Activated CD4-positive, alpha-beta T cell treated with anti-CD3 and anti-CD28 coated beads, Interleukin-2, amount 10 ng/mL, durations not matched to agents 7 days and 5 days (primary cell): ENCODE measurements around the gene QSOX2. TPM values are rescaled to one million over a fixed set of nuclear protein-coding genes. Genes with fewer than 3 reads are reported as not detected.

Experiments
- CTCF ChIA-PET: fragments of 350-600 bp; sonication (Branson Sonifier 250); formaldehyde crosslinking; loops from one replicate; lab custom pipeline; 2021; ENCODE audit warnings: antibody characterized with exemption; lab: Charles Lee
- POLR2A ChIA-PET: fragments of 350-600 bp; sonication (Branson Sonifier 250); formaldehyde crosslinking; loops from one replicate; lab custom pipeline; 2021; ENCODE audit warnings: antibody characterized with exemption; lab: Charles Lee
- DNase-seq: peaks from one replicate; pipeline ENCODE4 v3.0.0-alpha.2; 2020
- H3K27ac Mint-ChIP-seq: one replicate; pipeline ENCODE4 v1.8.0; 2021; ENCODE audit warnings: mild to moderate bottlenecking, moderate library complexity, mixed read lengths
- H3K27me3 Mint-ChIP-seq: one replicate; pipeline ENCODE4 v1.8.0; 2021; ENCODE audit warnings: mixed read lengths
- H3K36me3 Mint-ChIP-seq: one replicate; pipeline ENCODE4 v1.8.0; 2021; ENCODE audit warnings: low read depth, mixed read lengths
- H3K4me1 Mint-ChIP-seq: one replicate; pipeline ENCODE4 v1.8.0; 2021; ENCODE audit warnings: mixed read lengths
- H3K4me3 Mint-ChIP-seq: one replicate; pipeline ENCODE4 v1.8.0; 2021; ENCODE audit warnings: mild to moderate bottlenecking, moderate library complexity, mixed read lengths
- H3K9me3 Mint-ChIP-seq: one replicate; pipeline ENCODE4 v1.8.0; 2021; ENCODE audit warnings: mixed read lengths
- total RNA-seq, 2 experiments: library from RNA; stranded (reverse); gene quantifications; one replicate each; pipeline ENCODE4 v1.2.3, GENCODE V29; 2021

Gene QSOX2
- total RNA-seq, 2 experiments from 2014 or later: 13.7 to 14.0 TPM

GRCh38 chr9:136182850-136183422 is 62.7 kb downstream of the QSOX2 start:
- ChIA-PET CTCF (no interaction called here), POLR2A (no interaction called here)
- no peak for DNase-seq
- H3K27me3 Mint-ChIP-seq: no peaks in the 10 kb centered on the region
- H3K4me3 Mint-ChIP-seq: no peak overlapping the region
- H3K27ac Mint-ChIP-seq: no peak overlapping the region
- no peaks in the 10 kb centered on the region for H3K4me1 Mint-ChIP-seq
- H3K36me3 Mint-ChIP-seq: no peaks in the 10 kb centered on the region
- no peaks in the 10 kb centered on the region for H3K9me3 Mint-ChIP-seq

- no peaks in the 10 kb centered on the region for H3K27me3 Mint-ChIP-seq
- no peaks in the 10 kb centered on the region for H3K9me3 Mint-ChIP-seq
- DNase-seq: no peak
These were observed 63.2 kb downstream of the QSOX2 start for GRCh38 chr9:136182420-136182787.

GRCh38 chr9:136181784-136182419 is 63.7 kb downstream of the QSOX2 start:
- no peaks in the 10 kb centered on the region for H3K9me3 Mint-ChIP-seq
- no peaks in the 10 kb centered on the region for H3K27me3 Mint-ChIP-seq
- no peaks in the 10 kb centered on the region for H3K4me1 Mint-ChIP-seq
- no peak overlapping the region for H3K4me3 Mint-ChIP-seq
- H3K36me3 Mint-ChIP-seq: no peaks in the 10 kb centered on the region
- CTCF ChIA-PET: interaction anchor here (0.5 kb wide), 1 partner anchor 42 kb away, joined by 3 read pairs; no protein-coding TSS in a partner anchor
- POLR2A ChIA-PET: no interaction called here
- DNase-seq: no peak
- H3K27ac Mint-ChIP-seq: no peak overlapping the region

More at GRCh38 chr9:136182420-136182787, 63.2 kb downstream of the QSOX2 start:
- H3K27ac Mint-ChIP-seq: no peak overlapping the region
- H3K36me3 Mint-ChIP-seq: no peaks in the 10 kb centered on the region
- ChIA-PET CTCF (interaction anchor here (0.5 kb wide), 1 partner anchor 42 kb away, joined by 3 read pairs; no protein-coding TSS in a partner anchor), POLR2A (no interaction called here)
- H3K4me3 Mint-ChIP-seq: no peak overlapping the region
- H3K4me1 Mint-ChIP-seq: no peaks in the 10 kb centered on the region

GRCh38 chr9:136180586-136180985 is 65.0 kb downstream of the QSOX2 start:
- no peak for DNase-seq
- no peak overlapping the region for H3K4me3 Mint-ChIP-seq
- H3K27me3 Mint-ChIP-seq: no peaks in the 10 kb centered on the region
- H3K27ac Mint-ChIP-seq: no peak overlapping the region
- POLR2A ChIA-PET: no interaction called here
- CTCF ChIA-PET: no interaction called here
- no peaks in the 10 kb centered on the region for H3K9me3 Mint-ChIP-seq
- no peaks in the 10 kb centered on the region for H3K36me3 Mint-ChIP-seq
- H3K4me1 Mint-ChIP-seq: no peaks in the 10 kb centered on the region

GRCh38 chr9:136179761-136180160 is 65.9 kb downstream of the QSOX2 start:
- Mint-ChIP-seq H3K27ac (no peak overlapping the region), H3K4me3 (no peak overlapping the region), H3K36me3 (no peaks in the 10 kb centered on the region), H3K9me3 (no peaks in the 10 kb centered on the region), H3K27me3 (no peaks in the 10 kb centered on the region), H3K4me1 (no peaks in the 10 kb centered on the region)
- no peak for DNase-seq
- ChIA-PET POLR2A (no interaction called here), CTCF (no interaction called here)

- ChIA-PET CTCF (no interaction called here), POLR2A (no interaction called here)
- Mint-ChIP-seq H3K27me3 (no peaks in the 10 kb centered on the region), H3K36me3 (no peaks in the 10 kb centered on the region), H3K27ac (no peak overlapping the region), H3K4me1 (no peaks in the 10 kb centered on the region), H3K4me3 (no peak overlapping the region), H3K9me3 (no peaks in the 10 kb centered on the region)
- DNase-seq: no peak
These were observed 66.5 kb downstream of the QSOX2 start for GRCh38 chr9:136179101-136179616.

GRCh38 chr9:136178773-136179075 is 66.9 kb downstream of the QSOX2 start:
- DNase-seq: no peak
- POLR2A ChIA-PET: no interaction called here
- no peaks in the 10 kb centered on the region for H3K9me3 Mint-ChIP-seq

GRCh38 chr9:136178061-136178772 is 67.4 kb downstream of the QSOX2 start:
- Mint-ChIP-seq H3K36me3 (no peaks in the 10 kb centered on the region), H3K27me3 (no peaks in the 10 kb centered on the region), H3K27ac (no peak overlapping the region), H3K4me3 (no peak overlapping the region), H3K4me1 (no peaks in the 10 kb centered on the region), H3K9me3 (no peaks in the 10 kb centered on the region)
- no peak for DNase-seq
- ChIA-PET CTCF (no interaction called here), POLR2A (no interaction called here)

More at GRCh38 chr9:136178773-136179075, 66.9 kb downstream of the QSOX2 start:
- CTCF ChIA-PET: no interaction called here
- Mint-ChIP-seq H3K27me3 (no peaks in the 10 kb centered on the region), H3K27ac (no peak overlapping the region), H3K4me1 (no peaks in the 10 kb centered on the region), H3K36me3 (no peaks in the 10 kb centered on the region), H3K4me3 (no peak overlapping the region)

GRCh38 chr9:136177224-136177623 is 68.4 kb downstream of the QSOX2 start:
- Mint-ChIP-seq H3K27ac (no peak overlapping the region), H3K9me3 (no peaks in the 10 kb centered on the region), H3K27me3 (no peaks in the 10 kb centered on the region), H3K4me3 (no peak overlapping the region), H3K36me3 (no peaks in the 10 kb centered on the region), H3K4me1 (no peaks in the 10 kb centered on the region)
- DNase-seq: no peak
- ChIA-PET POLR2A (no interaction called here), CTCF (no interaction called here)

- Mint-ChIP-seq H3K27ac (no peak overlapping the region), H3K4me3 (no peak overlapping the region), H3K27me3 (no peaks in the 10 kb centered on the region), H3K36me3 (no peaks in the 10 kb centered on the region), H3K9me3 (no peaks in the 10 kb centered on the region), H3K4me1 (no peaks in the 10 kb centered on the region)
- ChIA-PET POLR2A (no interaction called here), CTCF (no interaction called here)
- DNase-seq: no peak
These were observed 69.9 kb downstream of the QSOX2 start for GRCh38 chr9:136175616-136176197.

- CTCF ChIA-PET: interaction anchor here (0.5 kb wide), 1 partner anchor 1928 kb away, joined by 5 read pairs; no protein-coding TSS in a partner anchor
- DNase-seq: no peak
- Mint-ChIP-seq H3K4me1 (no peaks in the 10 kb centered on the region), H3K4me3 (no peak overlapping the region), H3K27me3 (no peaks in the 10 kb centered on the region), H3K9me3 (no peaks in the 10 kb centered on the region), H3K36me3 (no peaks in the 10 kb centered on the region), H3K27ac (no peak overlapping the region)
- POLR2A ChIA-PET: no interaction called here
These were observed 70.6 kb downstream of the QSOX2 start for GRCh38 chr9:136174779-136175615.

- H3K36me3 Mint-ChIP-seq: no peaks in the 10 kb centered on the region
- H3K4me1 Mint-ChIP-seq: no peaks in the 10 kb centered on the region
- CTCF ChIA-PET: no interaction called here
- no peak overlapping the region for H3K27ac Mint-ChIP-seq
- H3K27me3 Mint-ChIP-seq: no peaks in the 10 kb centered on the region
- H3K9me3 Mint-ChIP-seq: no peaks in the 10 kb centered on the region
- POLR2A ChIA-PET: no interaction called here
- DNase-seq: no peak
- H3K4me3 Mint-ChIP-seq: no peak overlapping the region
These were observed 71.8 kb downstream of the QSOX2 start for GRCh38 chr9:136173648-136174290.
